Trophoblast cell (in vitro differentiated cells and primary cell): ENCODE measurements around the gene PGF.
A peak's percentile ranks its signal among the peaks of the same experiment; 100 is the strongest.

ENCODE experiments used
- DNase-seq, 2 donors: peaks; one replicate each; pipeline ENCODE4 v3.0.0-alpha.2; 2016
- H2AFZ ChIP-seq: 2 replicates; pipeline ENCODE4 v1.6.1; 2013; ENCODE audit warnings: low read length, moderate library complexity, mild to moderate bottlenecking; ENCODE audit not compliant: insufficient read depth, poor library complexity
- H2AK5ac ChIP-seq: 2 replicates; pipeline ENCODE4 v1.6.1; 2013; ENCODE audit warnings: mild to moderate bottlenecking, low read length
- H2BK120ac ChIP-seq: 2 replicates; pipeline ENCODE4 v1.6.1; 2013; ENCODE audit warnings: low read length, mild to moderate bottlenecking, moderate library complexity; ENCODE audit not compliant: insufficient read depth, poor library complexity
- H2BK12ac ChIP-seq: 2 replicates; pipeline ENCODE4 v1.6.1; 2013; ENCODE audit warnings: mild to moderate bottlenecking, low read length, moderate library complexity
- H2BK5ac ChIP-seq: 2 replicates; pipeline ENCODE4 v1.6.1; 2013; ENCODE audit warnings: low read length, low read depth, moderate library complexity, mild to moderate bottlenecking; ENCODE audit not compliant: poor library complexity
- H3K14ac ChIP-seq: 2 replicates; pipeline ENCODE4 v1.6.1; 2013; ENCODE audit warnings: mild to moderate bottlenecking, low read length
- H3K18ac ChIP-seq: 2 replicates; pipeline ENCODE4 v1.6.1; 2013; ENCODE audit warnings: mild to moderate bottlenecking, low read length
- H3K23ac ChIP-seq: 2 replicates; pipeline ENCODE4 v1.6.1; 2013; ENCODE audit warnings: low read length
- H3K27ac ChIP-seq: 2 replicates; pipeline ENCODE4 v1.5.1; 2013; ENCODE audit warnings: low read depth, mild to moderate bottlenecking, inconsistent platforms, low read length, moderate library complexity
- H3K27me3 ChIP-seq: 2 replicates; pipeline ENCODE4 v1.6.1; 2013; ENCODE audit warnings: inconsistent platforms, mild to moderate bottlenecking, low read length, moderate library complexity; ENCODE audit not compliant: insufficient read depth
- H3K36me3 ChIP-seq, 2 experiments: 1 replicate in 1 of 2; 2 replicates in 1 of 2; pipeline ENCODE4 v1.6.1; 2013; ENCODE audit warnings: low read length in 2 of 2, mild to moderate bottlenecking in 2 of 2, moderate library complexity in 1 of 2; ENCODE audit not compliant: insufficient read depth in 2 of 2, control insufficient read depth in 1 of 2
- H3K4ac ChIP-seq: 2 replicates; pipeline ENCODE4 v1.6.1; 2013; ENCODE audit warnings: low read depth, mild to moderate bottlenecking, low read length, moderate library complexity
- H3K4me1 ChIP-seq, 2 experiments: 1 replicate in 1 of 2; 2 replicates in 1 of 2; pipeline ENCODE4 v1.6.1; 2013; ENCODE audit warnings: low read length in 2 of 2, mild to moderate bottlenecking in 2 of 2, moderate library complexity in 1 of 2; ENCODE audit not compliant: insufficient read depth in 2 of 2, control insufficient read depth in 1 of 2
- H3K4me2 ChIP-seq: 2 replicates; pipeline ENCODE4 v1.6.1; 2013; ENCODE audit warnings: inconsistent platforms, mild to moderate bottlenecking, low read length, moderate library complexity
- H3K4me3 ChIP-seq: 2 replicates; pipeline ENCODE4 v1.5.1; 2013; ENCODE audit warnings: mild to moderate bottlenecking, low read depth, low read length, inconsistent platforms
- H3K79me1 ChIP-seq: one replicate; pipeline ENCODE4 v1.6.1; 2013; ENCODE audit warnings: low read length
- H3K79me2 ChIP-seq: 2 replicates; pipeline ENCODE4 v1.6.1; 2013; ENCODE audit warnings: low read length, mild to moderate bottlenecking; ENCODE audit not compliant: control insufficient read depth, insufficient read depth, poor library complexity
- H3K9ac ChIP-seq: 2 replicates; pipeline ENCODE4 v1.6.1; 2013; ENCODE audit warnings: mild to moderate bottlenecking, low read length
- H3K9me3 ChIP-seq: 2 replicates; pipeline ENCODE4 v1.6.1; 2013; ENCODE audit warnings: low read depth, mild to moderate bottlenecking, control low read depth, inconsistent platforms, low read length; ENCODE audit not compliant: insufficient read depth
- H4K12ac ChIP-seq: 2 replicates; pipeline ENCODE4 v1.6.1; 2013; ENCODE audit warnings: low read depth, mild to moderate bottlenecking, low read length, moderate library complexity
- H4K8ac ChIP-seq: 2 replicates; pipeline ENCODE4 v1.6.1; 2013; ENCODE audit warnings: low read depth, mild to moderate bottlenecking, low read length, moderate library complexity
- H4K91ac ChIP-seq: one replicate; pipeline ENCODE4 v1.6.1; 2013; ENCODE audit warnings: low read depth, mild to moderate bottlenecking, low read length, moderate library complexity
- WGBS: extraction: QIAGEN DNeasy Blood & Tissue Kit; methylation state at CpG from one replicate; pipeline ENCODE4 v1.1.7; 2013; ENCODE audit warnings: missing lambda C conversion rate; ENCODE audit not compliant: insufficient read length, insufficient coverage; ENCODE audit errors: extremely low coverage; 5-methylcytosine and 5-hydroxymethylcytosine counted together

The PGF gene

GRCh38 chr14:74922752-74923401 is 32.5 kb downstream of the PGF start, which contains the start of gene RPS6KL1:
Gene RPS6KL1 (minus strand): TSS chr14:74923260. CDS start chr14:74921541, 1,719 bp downstream.
- Histone ChIP-seq H3K36me3 (no peaks in the 10 kb centered on the region), H2BK120ac (no peak within 1 kb of the TSS), H3K4me3 (peak within 1 kb of the TSS; percentile 77), H3K18ac (no peak within 1 kb of the TSS), H4K8ac (peak within 1 kb of the TSS; percentile 51), H4K12ac (peak within 1 kb of the TSS; percentile 11), H2BK12ac (no peak within 1 kb of the TSS), H3K79me2 (no peaks in the 10 kb centered on the region), H3K27me3 (no peaks in the 10 kb centered on the region), H3K9me3 (no peaks in the 10 kb centered on the region), H3K79me1 (no peaks in the 10 kb centered on the region), H3K23ac (no peak within 1 kb of the TSS), H2AFZ (peak within 1 kb of the TSS; percentile 68), H4K91ac (no peak within 1 kb of the TSS), H2BK5ac (no peak within 1 kb of the TSS), H2AK5ac (no peak within 1 kb of the TSS), H3K9ac (no peak within 1 kb of the TSS), H3K4me2 (peak within 1 kb of the TSS; percentile 93), H3K27ac (no peak within 1 kb of the TSS), H3K14ac (no peak within 1 kb of the TSS), H3K4ac (no peak within 1 kb of the TSS), H3K4me1 (peaks cover 4% of the 10 kb centered on the region in 2 experiments)
- no CpG with 5 or more reads among the region's 51 CpGs for WGBS
- DNase-seq = peak; percentile 66 to 85

GRCh38 chr14:74921987-74922751 is 33.2 kb downstream of the PGF start:
- Histone ChIP-seq H3K4me1 (peaks cover 4% of the 10 kb centered on the region in 2 experiments), H4K91ac (no peak overlapping the region), H3K18ac (no peak overlapping the region), H3K14ac (no peak overlapping the region), H3K79me1 (no peaks in the 10 kb centered on the region), H2BK12ac (no peak overlapping the region), H3K9me3 (no peaks in the 10 kb centered on the region), H3K27me3 (no peaks in the 10 kb centered on the region), H3K4ac (no peak overlapping the region), H3K23ac (no peak overlapping the region), H2BK5ac (no peak overlapping the region), H2AFZ (no peak overlapping the region), H3K79me2 (no peaks in the 10 kb centered on the region), H3K9ac (no peak overlapping the region), H3K4me3 (no peak overlapping the region), H4K8ac (no peak overlapping the region), H2AK5ac (no peak overlapping the region), H3K36me3 (no peaks in the 10 kb centered on the region), H2BK120ac (no peak overlapping the region), H3K4me2 (peak overlapping the region; percentile 93), H3K27ac (no peak overlapping the region), H4K12ac (no peak overlapping the region)
- WGBS = no CpG with 5 or more reads among the region's 19 CpGs
- no peak for DNase-seq

GRCh38 chr14:74921053-74921620 is 34.3 kb downstream of the PGF start:
- H3K9me3 ChIP-seq = no peaks in the 10 kb centered on the region
- WGBS = no CpG with 5 or more reads among the region's 19 CpGs
- H2BK12ac ChIP-seq = no peak overlapping the region
- DNase-seq = no peak
- H3K4me1 ChIP-seq = peaks cover 4% of the 10 kb centered on the region in 2 experiments
- no peak overlapping the region for H3K4me2 ChIP-seq
- no peak overlapping the region for H3K14ac ChIP-seq
- no peak overlapping the region for H3K27ac ChIP-seq
- H3K18ac ChIP-seq = no peak overlapping the region
- H3K79me2 ChIP-seq = no peaks in the 10 kb centered on the region
- H4K8ac ChIP-seq = no peak overlapping the region
- no peak overlapping the region for H3K9ac ChIP-seq
- no peak overlapping the region for H2BK5ac ChIP-seq
- no peaks in the 10 kb centered on the region for H3K79me1 ChIP-seq
- H3K4me3 ChIP-seq = no peak overlapping the region
- no peaks in the 10 kb centered on the region for H3K36me3 ChIP-seq
- no peak overlapping the region for H4K91ac ChIP-seq
- no peaks in the 10 kb centered on the region for H3K27me3 ChIP-seq
- H3K23ac ChIP-seq = no peak overlapping the region
- no peak overlapping the region for H2BK120ac ChIP-seq
- no peak overlapping the region for H4K12ac ChIP-seq
- H3K4ac ChIP-seq = no peak overlapping the region
- H2AFZ ChIP-seq = no peak overlapping the region
- H2AK5ac ChIP-seq = no peak overlapping the region

- H4K12ac ChIP-seq = no peak overlapping the region
- H3K27me3 ChIP-seq = no peaks in the 10 kb centered on the region
- DNase-seq = no peak
- H3K79me1 ChIP-seq = no peaks in the 10 kb centered on the region
- no peak overlapping the region for H3K18ac ChIP-seq
- H3K27ac ChIP-seq = no peak overlapping the region
- no peak overlapping the region for H2AFZ ChIP-seq
- H3K4me2 ChIP-seq = no peak overlapping the region
- H4K91ac ChIP-seq = no peak overlapping the region
- no peak overlapping the region for H3K9ac ChIP-seq
- no peaks in the 10 kb centered on the region for H3K36me3 ChIP-seq
- no peak overlapping the region for H3K14ac ChIP-seq
- no peak overlapping the region for H2BK120ac ChIP-seq
- no peaks in the 10 kb centered on the region for H3K79me2 ChIP-seq
- H3K4ac ChIP-seq = no peak overlapping the region
- peaks cover 4% of the 10 kb centered on the region in 2 experiments for H3K4me1 ChIP-seq
- H4K8ac ChIP-seq = no peak overlapping the region
- H2BK12ac ChIP-seq = no peak overlapping the region
- H2AK5ac ChIP-seq = no peak overlapping the region
- H3K9me3 ChIP-seq = no peaks in the 10 kb centered on the region
- no peak overlapping the region for H3K4me3 ChIP-seq
- WGBS = no CpG with 5 or more reads among the region's 4 CpGs
- H2BK5ac ChIP-seq = no peak overlapping the region
- no peak overlapping the region for H3K23ac ChIP-seq
Observed at GRCh38 chr14:74920281-74920680, 35.1 kb downstream of the PGF start.
